ENCODE data around the gene TTC16. TPM values are rescaled to one million over a fixed set of nuclear protein-coding genes. Genes with fewer than 3 reads are reported as not detected.

The TTC16 gene
- total RNA-seq, 1 experiment from 2014 or later: not detected

DNA sequence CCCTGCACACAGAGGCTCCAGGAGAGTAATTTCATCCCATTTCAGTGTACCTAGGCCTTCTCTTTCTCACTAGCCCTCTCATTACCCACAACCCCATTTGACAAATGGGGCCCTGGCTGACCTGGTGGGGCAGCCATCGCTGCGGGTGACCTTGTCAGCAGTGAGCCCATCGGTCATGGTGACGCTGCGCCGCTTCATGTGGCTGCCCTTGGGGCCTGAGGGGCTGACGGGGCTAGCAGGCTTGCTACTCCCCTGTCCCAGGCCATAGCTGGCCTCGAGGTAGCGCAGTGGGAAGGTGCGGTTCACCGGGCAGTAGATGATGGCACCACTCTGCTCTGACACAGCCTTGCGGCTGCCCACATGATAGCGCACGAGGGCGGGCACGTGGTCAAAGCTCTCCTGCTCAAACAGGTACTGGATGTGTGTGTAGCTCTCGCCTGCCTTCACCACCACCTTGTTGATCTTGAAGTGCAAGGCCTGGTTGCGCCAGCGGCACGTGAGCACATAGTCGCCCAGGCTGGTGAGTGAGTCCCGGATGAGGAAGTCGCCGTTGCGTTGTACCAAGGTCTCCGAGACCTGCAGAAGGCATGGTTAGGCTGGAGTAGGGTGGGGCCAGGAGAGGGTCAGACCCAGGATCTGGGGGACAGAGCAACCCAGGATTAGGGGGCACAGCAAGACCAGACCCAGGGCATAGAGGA, 33.4 kb downstream of the TTC16 start:
- no peak overlapping the region for H3K9ac ChIP-seq (ENCODE audit: extremely low read depth, insufficient read length, low read length)
- H3K14ac ChIP-seq (ENCODE audit: insufficient read depth, low read length): no peak overlapping the region
- Mint-ChIP-seq H3K4me3 (no peak overlapping the region; a peak in 1 of 5 replicates), H3K27me3 (ENCODE audit: low read depth) (peaks cover 27% of the 10 kb centered on the region), H3K27ac (no peak overlapping the region), H3K36me3 (ENCODE audit: insufficient read depth in 1 of 3, low read depth in 3 of 3) (peaks cover 0 to 12% (median 0%) of the 10 kb centered on the region in 3 experiments; a peak in 2 of 7 replicates), H3K4me1 (peaks cover 0 to 6% of the 10 kb centered on the region in 2 experiments; a peak in 2 of 4 replicates), H3K9me3 (no peaks in the 10 kb centered on the region)
- no peak overlapping the region for H3K23ac ChIP-seq (ENCODE audit: insufficient read length, low read depth, low read length)
- H2BK5ac ChIP-seq (ENCODE audit: insufficient read length, low read length): no peak overlapping the region
- no peak overlapping the region for H2BK12ac ChIP-seq (ENCODE audit: insufficient read length, low read depth, low read length)
- no peaks in the 10 kb centered on the region for H3K79me2 ChIP-seq (ENCODE audit: insufficient read depth, low read length)
- no peaks in the 10 kb centered on the region for H3K79me1 ChIP-seq (ENCODE audit: insufficient read depth, low read depth, low read length, poor library complexity, severe bottlenecking)
- WGBS (ENCODE audit: extremely low coverage, insufficient read length, low lambda C conversion rate): no CpG with 5 or more reads among the region's 26 CpGs
- no peaks in the 10 kb centered on the region for H3K27me3 ChIP-seq (ENCODE audit: insufficient read depth, low read length)
- no peak overlapping the region for H3K18ac ChIP-seq (ENCODE audit: insufficient read length, low read depth, low read length)
- no peak overlapping the region for H4K5ac ChIP-seq (ENCODE audit: insufficient read length, low read depth, low read length)
- no peaks in the 10 kb centered on the region for H3K9me3 ChIP-seq (ENCODE audit: control insufficient read depth, low read depth, low read length)
- H3K4ac ChIP-seq (ENCODE audit: low read depth, low read length): no peak overlapping the region
- no peaks in the 10 kb centered on the region for H3K23me2 ChIP-seq (ENCODE audit: insufficient read length, low read depth, low read length, poor library complexity, severe bottlenecking)
- H2BK120ac ChIP-seq (ENCODE audit: low read depth, low read length, poor library complexity, severe bottlenecking): no peak overlapping the region
- no peak overlapping the region for H2AFZ ChIP-seq (ENCODE audit: low read length)
- no peak overlapping the region for H2BK20ac ChIP-seq (ENCODE audit: low read depth, low read length, poor library complexity, severe bottlenecking)
- no peaks in the 10 kb centered on the region for H3K4me1 ChIP-seq (ENCODE audit: insufficient read depth, low read length)
- H3K4me2 ChIP-seq (ENCODE audit: insufficient read depth, insufficient read length, low read length): no peak overlapping the region
- TF ChIP-seq, protein P1, sequence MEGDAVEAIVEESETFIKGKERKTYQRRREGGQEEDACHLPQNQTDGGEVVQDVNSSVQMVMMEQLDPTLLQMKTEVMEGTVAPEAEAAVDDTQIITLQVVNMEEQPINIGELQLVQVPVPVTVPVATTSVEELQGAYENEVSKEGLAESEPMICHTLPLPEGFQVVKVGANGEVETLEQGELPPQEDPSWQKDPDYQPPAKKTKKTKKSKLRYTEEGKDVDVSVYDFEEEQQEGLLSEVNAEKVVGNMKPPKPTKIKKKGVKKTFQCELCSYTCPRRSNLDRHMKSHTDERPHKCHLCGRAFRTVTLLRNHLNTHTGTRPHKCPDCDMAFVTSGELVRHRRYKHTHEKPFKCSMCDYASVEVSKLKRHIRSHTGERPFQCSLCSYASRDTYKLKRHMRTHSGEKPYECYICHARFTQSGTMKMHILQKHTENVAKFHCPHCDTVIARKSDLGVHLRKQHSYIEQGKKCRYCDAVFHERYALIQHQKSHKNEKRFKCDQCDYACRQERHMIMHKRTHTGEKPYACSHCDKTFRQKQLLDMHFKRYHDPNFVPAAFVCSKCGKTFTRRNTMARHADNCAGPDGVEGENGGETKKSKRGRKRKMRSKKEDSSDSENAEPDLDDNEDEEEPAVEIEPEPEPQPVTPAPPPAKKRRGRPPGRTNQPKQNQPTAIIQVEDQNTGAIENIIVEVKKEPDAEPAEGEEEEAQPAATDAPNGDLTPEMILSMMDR (conservative IDR thresholded peaks at IDR 0.05): no peak
- no peak overlapping the region for H3T11ph ChIP-seq (ENCODE audit: low read length)
- no peak overlapping the region for H3K27ac ChIP-seq (ENCODE audit: insufficient read length, low read depth, low read length)
- no peaks in the 10 kb centered on the region for H4K20me1 ChIP-seq (ENCODE audit: control insufficient read depth, insufficient read depth, insufficient read length)
- no peak overlapping the region for H4K91ac ChIP-seq (ENCODE audit: insufficient read length, low read depth, low read length)
- no peak for DNase-seq
- no peak overlapping the region for H2AK5ac ChIP-seq (ENCODE audit: insufficient read length, low read length)
- no peak overlapping the region for H4K8ac ChIP-seq (replicated peaks; ENCODE audit: insufficient read length, low read depth, low read length)
- no peak overlapping the region for H3K56ac ChIP-seq (ENCODE audit: insufficient read length, low read depth, low read length)
- H2BK15ac ChIP-seq (ENCODE audit: low read depth, low read length): no peak overlapping the region
